GM13977 (cell line): Measurements from ENCODE around the gene LIPM.
A peak's percentile ranks its signal among the peaks of the same experiment; 100 is the strongest.

Experiments used
- DNase-seq: peaks from one replicate; pipeline ENCODE4 v3.0.0; 2012; ENCODE audit warnings: low spot score
- in situ Hi-C: fragments of 300-500 bp; cut with MboI; formaldehyde crosslinking; loops from one replicate; pipeline ENCODE4 v1.12.0; 2022; ENCODE audit warnings: low sequenced_read_pairs, low pct_unique_long_range_greater_than_20kb, mixed read lengths, inconsistent platforms; ENCODE audit not compliant: unreplicated experiment
- TF ChIP-seq, protein P1 (sequence below): IDR thresholded peaks from 2 replicates; pipeline ENCODE4 v1.5.1; 2012; ENCODE audit warnings: mild to moderate bottlenecking, control low read depth; ENCODE audit not compliant: insufficient read depth; ENCODE audit errors: extremely low read depth, missing control alignments

Gene LIPM

DNA sequence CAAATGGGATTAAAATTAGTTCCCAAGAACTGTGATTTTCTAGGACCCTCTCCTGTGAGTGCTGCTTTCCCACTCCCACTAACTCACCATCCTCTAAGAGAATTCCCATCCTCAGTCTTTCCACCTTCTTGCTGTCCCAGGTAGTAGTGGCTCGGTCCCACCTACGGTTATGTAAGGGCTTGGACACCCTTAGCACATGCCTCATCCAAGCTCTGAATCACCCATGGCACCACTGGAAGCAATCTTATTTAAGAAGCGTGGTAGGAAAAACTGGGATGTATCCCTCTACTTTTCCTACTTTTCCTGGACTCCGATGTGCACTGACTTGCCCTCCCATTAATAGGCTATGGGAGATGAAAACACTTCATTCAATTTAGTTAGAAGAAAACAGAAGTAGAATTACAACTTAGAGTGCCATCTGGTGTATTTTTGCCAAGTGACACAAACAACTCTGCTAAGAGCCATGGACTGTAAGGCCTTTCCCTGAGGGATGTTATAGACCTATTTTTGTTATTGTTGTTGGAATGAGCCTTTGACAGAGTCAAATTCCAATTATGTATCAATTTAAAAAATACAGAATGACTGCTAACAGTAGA lies 62.8 kb downstream of the LIPM start:
- TF ChIP-seq, protein P1, sequence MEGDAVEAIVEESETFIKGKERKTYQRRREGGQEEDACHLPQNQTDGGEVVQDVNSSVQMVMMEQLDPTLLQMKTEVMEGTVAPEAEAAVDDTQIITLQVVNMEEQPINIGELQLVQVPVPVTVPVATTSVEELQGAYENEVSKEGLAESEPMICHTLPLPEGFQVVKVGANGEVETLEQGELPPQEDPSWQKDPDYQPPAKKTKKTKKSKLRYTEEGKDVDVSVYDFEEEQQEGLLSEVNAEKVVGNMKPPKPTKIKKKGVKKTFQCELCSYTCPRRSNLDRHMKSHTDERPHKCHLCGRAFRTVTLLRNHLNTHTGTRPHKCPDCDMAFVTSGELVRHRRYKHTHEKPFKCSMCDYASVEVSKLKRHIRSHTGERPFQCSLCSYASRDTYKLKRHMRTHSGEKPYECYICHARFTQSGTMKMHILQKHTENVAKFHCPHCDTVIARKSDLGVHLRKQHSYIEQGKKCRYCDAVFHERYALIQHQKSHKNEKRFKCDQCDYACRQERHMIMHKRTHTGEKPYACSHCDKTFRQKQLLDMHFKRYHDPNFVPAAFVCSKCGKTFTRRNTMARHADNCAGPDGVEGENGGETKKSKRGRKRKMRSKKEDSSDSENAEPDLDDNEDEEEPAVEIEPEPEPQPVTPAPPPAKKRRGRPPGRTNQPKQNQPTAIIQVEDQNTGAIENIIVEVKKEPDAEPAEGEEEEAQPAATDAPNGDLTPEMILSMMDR: peak; percentile 27
- no peak for DNase-seq
- in situ Hi-C loops: no loop called here

GRCh38 chr10:88866454-88866853 lies 63.9 kb downstream of the LIPM start:
- in situ Hi-C loops: no loop called here

GRCh38 chr10:88870089-88870488 lies 67.6 kb downstream of the LIPM start:
- DNase-seq: no peak
- in situ Hi-C loops: no loop called here
- TF ChIP-seq, protein P1: no peak

More at GRCh38 chr10:88866454-88866853, 63.9 kb downstream of the LIPM start:
- DNase-seq: no peak
- TF ChIP-seq, protein P1: no peak
